ENCODE data around the gene ASIP.

- no peak for TF ChIP-seq POLR2AphosphoS5 (IDR thresholded peaks at IDR 0.05; ENCODE audit: low read depth, low read length)
- no peak for TF ChIP-seq PAX5 (IDR thresholded peaks at IDR 0.05; ENCODE audit: insufficient read depth, low read length, severe bottlenecking)
Measured at GRCh38 chr20:34201531-34201930, 39.7 kb upstream of the ASIP start.

Data from GM12891 (cell line).